RWPE1 (cell line): ENCODE measurements around the gene PDSS2.

Experiments
- CTCF ChIA-PET: fragments of 350-600 bp; sonication (Branson Sonifier 250); formaldehyde crosslinking; extraction: SDS; loops from one replicate; lab custom pipeline; 2021; lab: Yijun Ruan, JAX
- POLR2A ChIA-PET: fragments of 400-600 bp; formaldehyde crosslinking; extraction: SDS; loops from one replicate; lab custom pipeline; 2020; ENCODE audit warnings: antibody characterized with exemption; ENCODE audit not compliant: low non-redundant PET; lab: Yijun Ruan, JAX
- DNase-seq: peaks from one replicate; pipeline ENCODE4 v3.0.0; 2012; ENCODE audit warnings: low spot score
- H3K27ac ChIP-seq: fragments of 450-650 bp; 2 replicates; pipeline ENCODE4 v1.5.1; 2017
- CTCF ChIP-seq: fragments of 450-650 bp; conservative IDR thresholded peaks from 2 replicates; pipeline ENCODE4 v1.5.1; 2017; ENCODE audit warnings: low read depth, mild to moderate bottlenecking

Gene PDSS2

GRCh38 chr6:107361753-107362604 is 97.4 kb downstream of the PDSS2 start:
- H3K27ac ChIP-seq, result no peak overlapping the region
- ChIA-PET POLR2A (interaction anchor here (0.7 kb wide), 1 partner anchor 857 kb away, joined by 3 read pairs; no protein-coding TSS in a partner anchor), CTCF (no interaction called here)
- TF ChIP-seq CTCF, result no peak
- no peak for DNase-seq

- H3K27ac ChIP-seq, result no peak overlapping the region
- ChIA-PET CTCF (no interaction called here), POLR2A (no interaction called here)
- DNase-seq, result no peak
- no peak for TF ChIP-seq CTCF
Observed at GRCh38 chr6:107360476-107360875, 98.9 kb downstream of the PDSS2 start.

DNA sequence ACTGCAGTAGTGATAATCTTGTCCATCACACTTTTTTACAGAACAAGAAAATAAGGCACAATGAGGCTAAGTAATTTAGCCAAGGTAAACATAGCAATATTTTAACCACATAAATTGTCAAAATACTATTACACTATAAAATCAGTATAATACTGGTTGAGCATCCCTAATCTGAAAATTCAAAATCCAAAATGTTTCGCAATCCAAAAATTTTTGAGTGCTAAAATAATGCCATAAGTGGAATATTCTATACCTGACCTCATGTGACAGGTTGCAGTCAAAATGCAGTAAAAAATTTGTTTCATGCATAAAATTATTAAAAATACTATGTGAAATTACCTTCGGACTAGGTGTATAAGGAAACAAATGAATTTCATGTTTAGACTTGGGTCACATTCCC is 101.5 kb downstream of the PDSS2 start:
- DNase-seq, result no peak
- ChIA-PET POLR2A (no interaction called here), CTCF (no interaction called here)
- TF ChIP-seq CTCF, result no peak
- H3K27ac ChIP-seq, result no peak overlapping the region

- no peak for TF ChIP-seq CTCF
- ChIA-PET CTCF (interaction anchor here (0.6 kb wide), 1 partner anchor 354 kb away, joined by 3 read pairs; no protein-coding TSS in a partner anchor), POLR2A (no interaction called here)
- DNase-seq, result no peak
- H3K27ac ChIP-seq, result no peak overlapping the region
Observed at GRCh38 chr6:107357031-107357430, 102.3 kb downstream of the PDSS2 start.

DNA sequence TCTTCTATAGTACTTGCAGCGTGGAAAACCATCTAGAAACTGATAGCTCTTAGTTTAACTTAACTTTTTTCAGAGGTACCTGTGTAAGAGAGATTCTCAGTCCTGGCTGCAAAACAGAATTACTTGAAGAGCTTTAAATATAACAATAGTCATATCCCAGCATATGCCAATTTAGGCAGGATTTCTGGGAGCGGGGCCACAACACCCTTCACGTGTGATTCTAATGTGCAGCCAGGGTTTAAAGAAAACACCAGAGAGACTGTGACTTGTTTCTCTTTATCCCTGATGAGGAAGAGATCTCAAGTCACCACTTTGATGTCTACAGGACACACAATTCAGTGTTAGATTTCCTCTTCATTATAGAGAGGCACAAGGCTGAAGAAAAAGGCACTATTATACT is 103.7 kb downstream of the PDSS2 start:
- ChIA-PET CTCF (interaction anchor here (0.6 kb wide), 2 partner anchors 74 to 97 kb away, joined by 3 to 4 read pairs; no protein-coding TSS in a partner anchor), POLR2A (no interaction called here)
- no peak for TF ChIP-seq CTCF
- no peak for DNase-seq
- no peak overlapping the region for H3K27ac ChIP-seq

GRCh38 chr6:107354451-107354850 is 104.9 kb downstream of the PDSS2 start:
- TF ChIP-seq CTCF, result no peak
- no peak overlapping the region for H3K27ac ChIP-seq
- ChIA-PET POLR2A (no interaction called here), CTCF (no interaction called here)
- no peak for DNase-seq
